OCI-LY1 (cell line): ENCODE results near the gene CCL16.

Experiments used
- H2AFZ ChIP-seq: fragments of 200-600 bp; sonication (generic), shearing (Covaris generic); 2 replicates; pipeline ENCODE4 v1.6.0; 2014; ENCODE audit warnings: antibody characterized with exemption, mild to moderate bottlenecking, low read length
- H3F3A ChIP-seq: fragments of 200-600 bp; sonication (generic), shearing (Covaris generic); 2 replicates; pipeline ENCODE4 v1.6.0; 2014; ENCODE audit warnings: mild to moderate bottlenecking, antibody characterized with exemption, low read length, moderate library complexity; ENCODE audit not compliant: insufficient read depth
- H3K27ac ChIP-seq: fragments of 200-600 bp; sonication (generic); 2 replicates; pipeline ENCODE4 v1.5.1; 2014; ENCODE audit warnings: low read length, mixed run types, mild to moderate bottlenecking, low read depth; ENCODE audit not compliant: poor library complexity, severe bottlenecking
- H3K27me3 ChIP-seq: fragments of 200-600 bp; sonication (generic); 2 replicates; pipeline ENCODE4 v1.6.0; 2014; ENCODE audit warnings: antibody characterized with exemption, mild to moderate bottlenecking, low read length, moderate library complexity; ENCODE audit not compliant: insufficient read depth
- H3K36me3 ChIP-seq: fragments of 200-600 bp; sonication (generic); 2 replicates; pipeline ENCODE4 v1.6.1; 2014; ENCODE audit warnings: mild to moderate bottlenecking, antibody characterized with exemption, low read length, moderate library complexity, mixed read lengths; ENCODE audit not compliant: insufficient read depth
- H3K4me1 ChIP-seq: fragments of 200-600 bp; sonication (generic); 2 replicates; pipeline ENCODE4 v1.5.1; 2014; ENCODE audit warnings: mild to moderate bottlenecking, low read length, moderate library complexity; ENCODE audit not compliant: insufficient read depth, severe bottlenecking
- H3K4me2 ChIP-seq: fragments of 200-600 bp; sonication (generic), shearing (Covaris generic); 2 replicates; pipeline ENCODE4 v1.6.1; 2014; ENCODE audit warnings: low read length
- H3K4me3 ChIP-seq: fragments of 200-600 bp; sonication (generic); 2 replicates; pipeline ENCODE4 v1.5.1; 2014; ENCODE audit warnings: low read length, low read depth, mild to moderate bottlenecking, mixed read lengths; ENCODE audit not compliant: poor library complexity, severe bottlenecking
- H3K79me2 ChIP-seq: fragments of 200-600 bp; shearing (Covaris generic); 2 replicates; pipeline ENCODE4 v1.6.1; 2016; ENCODE audit warnings: mixed run types, low read length, mixed read lengths; ENCODE audit not compliant: insufficient read depth
- H3K9ac ChIP-seq: fragments of 200-600 bp; sonication (generic), shearing (Covaris generic); 2 replicates; pipeline ENCODE4 v1.6.1; 2014; ENCODE audit warnings: mild to moderate bottlenecking, low read length, mixed read lengths
- H3K9me2 ChIP-seq: fragments of 200-600 bp; sonication (generic), shearing (Covaris generic); 2 replicates; pipeline ENCODE4 v1.6.1; 2014; ENCODE audit warnings: low read depth, mild to moderate bottlenecking, low read length, mixed read lengths
- H3K9me3 ChIP-seq: fragments of 200-600 bp; shearing (Covaris generic); 2 replicates; pipeline ENCODE4 v1.6.1; 2014; ENCODE audit warnings: low read length, mixed read lengths
- H4K20me1 ChIP-seq: fragments of 200-600 bp; sonication (generic), shearing (Covaris generic); 2 replicates; pipeline ENCODE4 v1.6.0; 2016; ENCODE audit warnings: mild to moderate bottlenecking, low read length; ENCODE audit not compliant: insufficient read depth
- CTCF ChIP-seq: fragments of 200-600 bp; sonication (generic), shearing (Covaris generic); IDR thresholded peaks from 2 replicates; pipeline ENCODE4 v1.5.1; 2017; ENCODE audit warnings: mild to moderate bottlenecking, antibody characterized with exemption, low read length, moderate library complexity, mixed read lengths
- EZH2 ChIP-seq: fragments of 200-600 bp; sonication (generic), shearing (Covaris generic); IDR thresholded peaks from 2 replicates; pipeline ENCODE4 v1.8.0; 2017; ENCODE audit warnings: borderline replicate concordance, mixed run types, mild to moderate bottlenecking, antibody characterized with exemption, low read length, moderate library complexity, mixed read lengths

The CCL16 gene

GRCh38 chr17:36024106-36024869, 43.0 kb upstream of the CCL16 start:
- no peak for TF ChIP-seq CTCF
- no peak for TF ChIP-seq EZH2
- H3K27ac ChIP-seq: no peak overlapping the region
- H2AFZ ChIP-seq: no peak overlapping the region
- no peaks in the 10 kb centered on the region for H3K27me3 ChIP-seq
- no peaks in the 10 kb centered on the region for H3K36me3 ChIP-seq
- H3K9me2 ChIP-seq: no peaks in the 10 kb centered on the region
- no peak overlapping the region for H3K4me3 ChIP-seq
- H3K79me2 ChIP-seq: no peaks in the 10 kb centered on the region
- no peaks in the 10 kb centered on the region for H3K4me1 ChIP-seq
- no peak overlapping the region for H3K4me2 ChIP-seq
- H3K9me3 ChIP-seq: no peaks in the 10 kb centered on the region
- H4K20me1 ChIP-seq: no peaks in the 10 kb centered on the region
- H3K9ac ChIP-seq: no peak overlapping the region
- no peaks in the 10 kb centered on the region for H3F3A ChIP-seq

DNA sequence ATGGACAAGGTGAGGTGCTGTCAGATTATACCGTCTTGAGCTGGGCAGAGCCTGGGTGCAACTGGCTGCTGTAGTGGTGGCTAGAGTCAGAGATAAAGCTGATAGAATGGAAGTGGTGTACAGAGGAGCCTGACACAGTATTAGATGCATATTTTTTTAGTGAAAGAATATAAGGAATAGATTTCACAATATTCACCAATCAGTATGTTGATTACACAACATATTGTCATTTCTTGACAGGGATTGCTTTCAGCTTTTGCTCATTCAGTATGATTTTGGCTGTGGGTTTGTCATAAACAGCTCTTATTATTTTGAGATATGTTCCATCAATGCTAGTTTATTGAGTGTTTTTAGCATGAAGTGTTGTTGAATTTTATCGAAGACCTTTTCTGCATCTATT, 38.1 kb upstream of the CCL16 start:
- no peak for TF ChIP-seq EZH2
- TF ChIP-seq CTCF: no peak

DNA sequence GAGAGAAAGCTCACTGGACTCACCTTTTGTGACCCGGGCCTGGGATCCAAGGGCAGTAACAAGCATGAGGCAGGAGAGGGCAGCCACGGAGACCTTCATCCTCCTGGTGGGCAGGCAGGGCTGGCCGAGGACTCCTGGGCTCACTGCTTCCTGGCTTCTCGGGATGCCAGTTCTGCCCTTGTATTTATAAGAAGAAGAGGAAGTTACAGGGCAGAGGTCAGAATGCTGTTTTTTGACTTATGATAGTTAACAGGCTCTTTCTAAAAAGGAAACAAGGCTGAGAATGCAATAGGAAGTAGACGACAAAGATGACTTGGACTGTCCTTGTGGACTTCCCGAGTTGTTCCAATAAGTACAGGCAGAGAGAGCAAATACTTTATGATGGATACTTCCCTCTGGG, 36.5 kb upstream of the CCL16 start, which contains the start of gene CCL23:
Gene CCL23 (minus strand): TSS at position 174 of the 400 bp plus-strand sequence. CDS start 75 bp downstream, at position 99.
- no peaks in the 10 kb centered on the region for H3K9me3 ChIP-seq
- no peaks in the 10 kb centered on the region for H4K20me1 ChIP-seq
- no peaks in the 10 kb centered on the region for H3K36me3 ChIP-seq
- H3K79me2 ChIP-seq: no peaks in the 10 kb centered on the region
- H3K9ac ChIP-seq: no peak within 1 kb of the TSS
- no peak for TF ChIP-seq CTCF
- TF ChIP-seq EZH2: no peak
- no peaks in the 10 kb centered on the region for H3K4me1 ChIP-seq
- no peak within 1 kb of the TSS for H2AFZ ChIP-seq
- H3K4me2 ChIP-seq: no peak within 1 kb of the TSS
- H3K4me3 ChIP-seq: no peak within 1 kb of the TSS
- no peaks in the 10 kb centered on the region for H3K9me2 ChIP-seq
- no peaks in the 10 kb centered on the region for H3F3A ChIP-seq
- no peak within 1 kb of the TSS for H3K27ac ChIP-seq
- no peaks in the 10 kb centered on the region for H3K27me3 ChIP-seq

More for the DNA sequence above, 38.1 kb upstream of the CCL16 start:
- Histone ChIP-seq H3K9ac (no peak overlapping the region), H3K9me2 (no peaks in the 10 kb centered on the region), H3F3A (no peaks in the 10 kb centered on the region), H3K4me3 (no peak overlapping the region), H3K36me3 (no peaks in the 10 kb centered on the region), H3K27me3 (no peaks in the 10 kb centered on the region), H3K4me1 (no peaks in the 10 kb centered on the region), H3K27ac (no peak overlapping the region), H4K20me1 (no peaks in the 10 kb centered on the region), H2AFZ (no peak overlapping the region), H3K4me2 (no peak overlapping the region), H3K9me3 (no peaks in the 10 kb centered on the region), H3K79me2 (no peaks in the 10 kb centered on the region)
